HEK293 (cell line): ENCODE data around the gene PARP3.

Source experiments
- TSHZ1 ChIP-seq: fragments of 450-650 bp; formaldehyde crosslinking; IDR thresholded peaks from 2 replicates; pipeline ENCODE4 v1.5.1; 2016; ENCODE audit warnings: missing biosample characterization, missing genetic modification characterization, borderline replicate concordance
- ZEB2 ChIP-seq: fragments of 450-650 bp; formaldehyde crosslinking; IDR thresholded peaks from 2 replicates; pipeline ENCODE4 v1.5.1; 2016; ENCODE audit warnings: missing biosample characterization, missing genetic modification characterization
- ZNF350 ChIP-seq: fragments of 450-650 bp; formaldehyde crosslinking; IDR thresholded peaks from 2 replicates; pipeline ENCODE4 v1.5.0; 2017; ENCODE audit warnings: missing biosample characterization, mild to moderate bottlenecking, missing genetic modification characterization
- ZNF449 ChIP-seq: fragments of 450-650 bp; formaldehyde crosslinking; IDR thresholded peaks from 2 replicates; pipeline ENCODE4 v1.5.1; 2017; ENCODE audit warnings: missing biosample characterization, mild to moderate bottlenecking, missing genetic modification characterization, moderate library complexity
- TF ChIP-seq, protein P1 (sequence below): fragments of 450-650 bp; formaldehyde crosslinking; optimal IDR thresholded peaks from 2 replicates; pipeline ENCODE3; 2016; ENCODE audit warnings: missing biosample characterization, mild to moderate bottlenecking, missing genetic modification characterization
- TF ChIP-seq, protein P2 (sequence below): fragments of 450-650 bp; formaldehyde crosslinking; IDR thresholded peaks from 2 replicates; pipeline ENCODE4 v1.5.1; 2016; ENCODE audit warnings: missing biosample characterization, missing genetic modification characterization
- TF ChIP-seq, protein P3 (sequence below): fragments of 450-650 bp; formaldehyde crosslinking; IDR thresholded peaks from 2 replicates; pipeline ENCODE4 v1.5.1; 2016; ENCODE audit warnings: missing biosample characterization, missing genetic modification characterization
- TF ChIP-seq, protein P4 (sequence below): fragments of 450-650 bp; formaldehyde crosslinking; IDR thresholded peaks from 2 replicates; pipeline ENCODE4 v1.5.1; 2017; ENCODE audit warnings: missing biosample characterization, missing genetic modification characterization
- TF ChIP-seq, protein P5 (sequence below): fragments of 450-650 bp; formaldehyde crosslinking; IDR thresholded peaks from 2 replicates; pipeline ENCODE4 v1.5.1; 2016; ENCODE audit warnings: missing biosample characterization, missing genetic modification characterization

- TF ChIP-seq, protein P1, sequence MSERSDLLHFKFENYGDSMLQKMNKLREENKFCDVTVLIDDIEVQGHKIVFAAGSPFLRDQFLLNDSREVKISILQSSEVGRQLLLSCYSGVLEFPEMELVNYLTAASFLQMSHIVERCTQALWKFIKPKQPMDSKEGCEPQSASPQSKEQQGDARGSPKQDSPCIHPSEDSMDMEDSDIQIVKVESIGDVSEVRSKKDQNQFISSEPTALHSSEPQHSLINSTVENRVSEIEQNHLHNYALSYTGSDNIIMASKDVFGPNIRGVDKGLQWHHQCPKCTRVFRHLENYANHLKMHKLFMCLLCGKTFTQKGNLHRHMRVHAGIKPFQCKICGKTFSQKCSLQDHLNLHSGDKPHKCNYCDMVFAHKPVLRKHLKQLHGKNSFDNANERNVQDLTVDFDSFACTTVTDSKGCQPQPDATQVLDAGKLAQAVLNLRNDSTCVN (tag by site-specific recombination) = no peak
- TF ChIP-seq ZNF350 (tag by site-specific recombination) (no peak), ZEB2 (tag by site-specific recombination) (no peak), TSHZ1 (tag by site-specific recombination) (no peak), ZNF449 (tag by site-specific recombination) (no peak)
- TF ChIP-seq, protein P2, sequence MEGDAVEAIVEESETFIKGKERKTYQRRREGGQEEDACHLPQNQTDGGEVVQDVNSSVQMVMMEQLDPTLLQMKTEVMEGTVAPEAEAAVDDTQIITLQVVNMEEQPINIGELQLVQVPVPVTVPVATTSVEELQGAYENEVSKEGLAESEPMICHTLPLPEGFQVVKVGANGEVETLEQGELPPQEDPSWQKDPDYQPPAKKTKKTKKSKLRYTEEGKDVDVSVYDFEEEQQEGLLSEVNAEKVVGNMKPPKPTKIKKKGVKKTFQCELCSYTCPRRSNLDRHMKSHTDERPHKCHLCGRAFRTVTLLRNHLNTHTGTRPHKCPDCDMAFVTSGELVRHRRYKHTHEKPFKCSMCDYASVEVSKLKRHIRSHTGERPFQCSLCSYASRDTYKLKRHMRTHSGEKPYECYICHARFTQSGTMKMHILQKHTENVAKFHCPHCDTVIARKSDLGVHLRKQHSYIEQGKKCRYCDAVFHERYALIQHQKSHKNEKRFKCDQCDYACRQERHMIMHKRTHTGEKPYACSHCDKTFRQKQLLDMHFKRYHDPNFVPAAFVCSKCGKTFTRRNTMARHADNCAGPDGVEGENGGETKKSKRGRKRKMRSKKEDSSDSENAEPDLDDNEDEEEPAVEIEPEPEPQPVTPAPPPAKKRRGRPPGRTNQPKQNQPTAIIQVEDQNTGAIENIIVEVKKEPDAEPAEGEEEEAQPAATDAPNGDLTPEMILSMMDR (tag by site-specific recombination) = no peak
- TF ChIP-seq, protein P3, sequence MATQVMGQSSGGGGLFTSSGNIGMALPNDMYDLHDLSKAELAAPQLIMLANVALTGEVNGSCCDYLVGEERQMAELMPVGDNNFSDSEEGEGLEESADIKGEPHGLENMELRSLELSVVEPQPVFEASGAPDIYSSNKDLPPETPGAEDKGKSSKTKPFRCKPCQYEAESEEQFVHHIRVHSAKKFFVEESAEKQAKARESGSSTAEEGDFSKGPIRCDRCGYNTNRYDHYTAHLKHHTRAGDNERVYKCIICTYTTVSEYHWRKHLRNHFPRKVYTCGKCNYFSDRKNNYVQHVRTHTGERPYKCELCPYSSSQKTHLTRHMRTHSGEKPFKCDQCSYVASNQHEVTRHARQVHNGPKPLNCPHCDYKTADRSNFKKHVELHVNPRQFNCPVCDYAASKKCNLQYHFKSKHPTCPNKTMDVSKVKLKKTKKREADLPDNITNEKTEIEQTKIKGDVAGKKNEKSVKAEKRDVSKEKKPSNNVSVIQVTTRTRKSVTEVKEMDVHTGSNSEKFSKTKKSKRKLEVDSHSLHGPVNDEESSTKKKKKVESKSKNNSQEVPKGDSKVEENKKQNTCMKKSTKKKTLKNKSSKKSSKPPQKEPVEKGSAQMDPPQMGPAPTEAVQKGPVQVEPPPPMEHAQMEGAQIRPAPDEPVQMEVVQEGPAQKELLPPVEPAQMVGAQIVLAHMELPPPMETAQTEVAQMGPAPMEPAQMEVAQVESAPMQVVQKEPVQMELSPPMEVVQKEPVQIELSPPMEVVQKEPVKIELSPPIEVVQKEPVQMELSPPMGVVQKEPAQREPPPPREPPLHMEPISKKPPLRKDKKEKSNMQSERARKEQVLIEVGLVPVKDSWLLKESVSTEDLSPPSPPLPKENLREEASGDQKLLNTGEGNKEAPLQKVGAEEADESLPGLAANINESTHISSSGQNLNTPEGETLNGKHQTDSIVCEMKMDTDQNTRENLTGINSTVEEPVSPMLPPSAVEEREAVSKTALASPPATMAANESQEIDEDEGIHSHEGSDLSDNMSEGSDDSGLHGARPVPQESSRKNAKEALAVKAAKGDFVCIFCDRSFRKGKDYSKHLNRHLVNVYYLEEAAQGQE (tag by site-specific recombination) = no peak
- TF ChIP-seq, protein P4, sequence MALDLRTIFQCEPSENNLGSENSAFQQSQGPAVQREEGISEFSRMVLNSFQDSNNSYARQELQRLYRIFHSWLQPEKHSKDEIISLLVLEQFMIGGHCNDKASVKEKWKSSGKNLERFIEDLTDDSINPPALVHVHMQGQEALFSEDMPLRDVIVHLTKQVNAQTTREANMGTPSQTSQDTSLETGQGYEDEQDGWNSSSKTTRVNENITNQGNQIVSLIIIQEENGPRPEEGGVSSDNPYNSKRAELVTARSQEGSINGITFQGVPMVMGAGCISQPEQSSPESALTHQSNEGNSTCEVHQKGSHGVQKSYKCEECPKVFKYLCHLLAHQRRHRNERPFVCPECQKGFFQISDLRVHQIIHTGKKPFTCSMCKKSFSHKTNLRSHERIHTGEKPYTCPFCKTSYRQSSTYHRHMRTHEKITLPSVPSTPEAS (tag by site-specific recombination) = no peak
- TF ChIP-seq, protein P5, sequence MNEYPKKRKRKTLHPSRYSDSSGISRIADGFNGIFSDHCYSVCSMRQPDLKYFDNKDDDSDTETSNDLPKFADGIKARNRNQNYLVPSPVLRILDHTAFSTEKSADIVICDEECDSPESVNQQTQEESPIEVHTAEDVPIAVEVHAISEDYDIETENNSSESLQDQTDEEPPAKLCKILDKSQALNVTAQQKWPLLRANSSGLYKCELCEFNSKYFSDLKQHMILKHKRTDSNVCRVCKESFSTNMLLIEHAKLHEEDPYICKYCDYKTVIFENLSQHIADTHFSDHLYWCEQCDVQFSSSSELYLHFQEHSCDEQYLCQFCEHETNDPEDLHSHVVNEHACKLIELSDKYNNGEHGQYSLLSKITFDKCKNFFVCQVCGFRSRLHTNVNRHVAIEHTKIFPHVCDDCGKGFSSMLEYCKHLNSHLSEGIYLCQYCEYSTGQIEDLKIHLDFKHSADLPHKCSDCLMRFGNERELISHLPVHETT (tag by site-specific recombination) = no peak
Observed at GRCh38 chr3:51987568-51987967, 45.4 kb downstream of the PARP3 start.
